MM.1S (cell line): ENCODE results near the gene H1-8.
A peak's percentile ranks its signal among the peaks of the same experiment; 100 is the strongest.

Source experiments
- DNase-seq: peaks from one replicate; pipeline ENCODE4 v3.0.0-alpha.2; 2015
- H2AFZ ChIP-seq: fragments of 300-600 bp; sonication (generic); 2 replicates; pipeline ENCODE4 v1.6.0; 2016; ENCODE audit warnings: antibody characterized with exemption, low read length
- H3F3A ChIP-seq: fragments of 300-600 bp; sonication (generic); 2 replicates; pipeline ENCODE4 v1.6.1; 2016; ENCODE audit warnings: mild to moderate bottlenecking, antibody characterized with exemption, low read length, moderate library complexity, mixed read lengths; ENCODE audit not compliant: insufficient read depth
- H3K27ac ChIP-seq: fragments of 300-600 bp; sonication (generic); 2 replicates; pipeline ENCODE4 v1.5.1; 2016; ENCODE audit warnings: mild to moderate bottlenecking, low read length
- H3K27me3 ChIP-seq: fragments of 300-600 bp; sonication (generic); replicated peaks from 2 replicates; pipeline ENCODE4 v1.6.0; 2016; ENCODE audit warnings: low read length; ENCODE audit not compliant: insufficient read depth
- H3K36me3 ChIP-seq: fragments of 300-600 bp; sonication (generic); replicated peaks from 2 replicates; pipeline ENCODE4 v1.6.1; 2016; ENCODE audit warnings: mild to moderate bottlenecking, low read length, mixed read lengths; ENCODE audit not compliant: insufficient read depth
- H3K4me1 ChIP-seq: fragments of 300-600 bp; sonication (generic); 2 replicates; pipeline ENCODE4 v1.6.1; 2016; ENCODE audit warnings: low read length, mixed read lengths
- H3K4me2 ChIP-seq: fragments of 300-600 bp; sonication (generic); 2 replicates; pipeline ENCODE4 v1.6.0; 2016; ENCODE audit warnings: low read depth, low read length
- H3K4me3 ChIP-seq: fragments of 300-600 bp; sonication (generic); 2 replicates; pipeline ENCODE4 v1.5.1; 2016; ENCODE audit warnings: low read length, mixed read lengths
- H3K79me2 ChIP-seq: fragments of 300-600 bp; sonication (generic); 2 replicates; pipeline ENCODE4 v1.6.1; 2016; ENCODE audit warnings: mixed run types, low read length, mixed read lengths
- H3K9ac ChIP-seq: fragments of 300-600 bp; sonication (generic); 2 replicates; pipeline ENCODE4 v1.6.1; 2016; ENCODE audit warnings: low read length, mixed read lengths
- H3K9me2 ChIP-seq: fragments of 300-600 bp; sonication (generic); replicated peaks from 2 replicates; pipeline ENCODE4 v1.6.1; 2016; ENCODE audit warnings: mild to moderate bottlenecking, low read length, mixed read lengths; ENCODE audit not compliant: insufficient read depth
- H3K9me3 ChIP-seq: fragments of 300-600 bp; sonication (generic); replicated peaks from 2 replicates; pipeline ENCODE4 v1.6.1; 2016; ENCODE audit warnings: mild to moderate bottlenecking, low read length, mixed read lengths; ENCODE audit not compliant: insufficient read depth
- H4K20me1 ChIP-seq: fragments of 300-600 bp; sonication (generic); 2 replicates; pipeline ENCODE4 v1.6.1; 2016; ENCODE audit warnings: mild to moderate bottlenecking, low read length, moderate library complexity, mixed read lengths; ENCODE audit not compliant: insufficient read depth
- CTCF ChIP-seq: fragments of 300-600 bp; sonication (generic); IDR thresholded peaks from 2 replicates; pipeline ENCODE4 v1.5.1; 2016; ENCODE audit warnings: antibody characterized with exemption, low read length, mixed read lengths
- EZH2 ChIP-seq: fragments of 300-600 bp; sonication (generic); optimal IDR thresholded peaks from 2 replicates; pipeline ENCODE3; 2017; ENCODE audit warnings: low read depth, mild to moderate bottlenecking, antibody characterized with exemption, low read length, mixed read lengths
- EZH2phosphoT487 ChIP-seq: fragments of 300-600 bp; sonication (generic); IDR thresholded peaks from 2 replicates; pipeline ENCODE4 v1.6.1; 2018; ENCODE audit warnings: antibody characterized with exemption, low read length

Gene H1-8

DNA sequence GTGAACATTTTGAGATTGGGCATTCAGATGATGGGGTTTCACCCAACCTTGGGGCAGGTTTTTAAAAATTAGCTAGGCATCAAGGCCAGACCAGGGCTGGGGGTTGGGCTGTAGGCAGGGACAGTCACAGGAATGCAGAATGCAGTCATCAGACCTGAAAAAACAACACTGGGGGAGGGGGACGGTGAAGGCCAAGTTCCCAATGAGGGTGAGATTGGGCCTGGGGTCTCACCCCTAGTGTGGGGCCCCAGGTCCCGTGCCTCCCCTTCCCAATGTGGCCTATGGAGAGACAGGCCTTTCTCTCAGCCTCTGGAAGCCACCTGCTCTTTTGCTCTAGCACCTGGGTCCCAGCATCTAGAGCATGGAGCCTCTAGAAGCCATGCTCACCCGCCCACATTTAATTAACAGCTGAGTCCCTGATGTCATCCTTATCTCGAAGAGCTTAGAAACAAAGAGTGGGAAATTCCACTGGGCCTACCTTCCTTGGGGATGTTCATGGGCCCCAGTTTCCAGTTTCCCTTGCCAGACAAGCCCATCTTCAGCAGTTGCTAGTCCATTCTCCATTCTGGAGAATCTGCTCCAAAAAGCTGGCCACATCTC lies 8.4 kb upstream of the H1-8 start:
- H3K4me2 ChIP-seq, result no peak overlapping the region
- H3F3A ChIP-seq, result no peaks in the 10 kb centered on the region
- no peak overlapping the region for H3K27ac ChIP-seq
- TF ChIP-seq CTCF, result no peak
- no peak for TF ChIP-seq EZH2
- TF ChIP-seq EZH2phosphoT487, result no peak
- H3K4me3 ChIP-seq, result no peak overlapping the region
- no peaks in the 10 kb centered on the region for H3K36me3 ChIP-seq
- H3K79me2 ChIP-seq, result no peaks in the 10 kb centered on the region
- H4K20me1 ChIP-seq, result no peaks in the 10 kb centered on the region
- peaks cover 6% of the 10 kb centered on the region; the same call in 1 of the 2 replicates for H3K4me1 ChIP-seq
- no peaks in the 10 kb centered on the region for H3K9me2 ChIP-seq
- H2AFZ ChIP-seq, result no peak overlapping the region
- H3K9me3 ChIP-seq, result no peaks in the 10 kb centered on the region
- DNase-seq, result no peak
- H3K27me3 ChIP-seq, result no peaks in the 10 kb centered on the region
- no peak overlapping the region for H3K9ac ChIP-seq

DNA sequence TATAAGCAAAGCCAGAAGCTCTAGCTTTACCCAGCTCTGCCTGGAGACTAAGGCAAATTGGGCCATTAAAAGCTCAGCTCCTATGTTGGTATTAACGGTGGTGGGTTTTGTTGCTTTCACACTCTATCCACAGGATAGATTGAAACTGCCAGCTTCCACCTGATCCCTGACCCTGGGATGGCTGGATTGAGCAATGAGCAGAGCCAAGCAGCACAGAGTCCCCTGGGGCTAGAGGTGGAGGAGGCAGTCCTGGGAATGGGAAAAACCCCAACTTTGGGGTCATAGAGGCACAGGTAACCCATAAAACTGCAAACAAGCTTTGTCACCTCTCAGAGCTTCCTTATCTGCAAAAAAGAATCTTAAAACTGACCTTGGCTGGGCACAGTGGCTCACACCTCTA lies 7.9 kb upstream of the H1-8 start:
- Histone ChIP-seq H2AFZ (no peak overlapping the region), H3K9ac (no peak overlapping the region), H3K9me3 (no peaks in the 10 kb centered on the region), H3K27me3 (no peaks in the 10 kb centered on the region), H3K27ac (no peak overlapping the region), H3K79me2 (no peaks in the 10 kb centered on the region), H3K4me1 (peaks cover 6% of the 10 kb centered on the region; the same call in 1 of the 2 replicates), H3K4me3 (no peak overlapping the region), H3K9me2 (no peaks in the 10 kb centered on the region), H3K4me2 (no peak overlapping the region), H3K36me3 (no peaks in the 10 kb centered on the region), H3F3A (no peaks in the 10 kb centered on the region), H4K20me1 (no peaks in the 10 kb centered on the region)
- no peak for TF ChIP-seq EZH2
- DNase-seq, result no peak

DNA sequence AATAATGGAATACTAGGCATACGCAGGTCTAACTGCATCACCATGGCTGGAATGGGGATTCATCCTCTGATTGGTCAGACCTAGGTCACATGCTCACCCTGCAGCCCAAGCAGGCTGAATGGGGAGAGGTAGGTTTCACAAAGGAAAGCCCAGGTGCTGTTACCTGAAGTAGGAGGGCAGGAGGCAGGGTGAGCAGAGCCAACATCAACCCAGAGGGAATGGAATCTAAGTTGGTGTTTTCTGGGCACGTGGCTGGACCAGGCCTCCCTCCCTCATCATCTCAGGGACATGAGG lies 6.7 kb upstream of the H1-8 start:
- H3K9ac ChIP-seq, result no peak overlapping the region
- H3K9me3 ChIP-seq, result no peaks in the 10 kb centered on the region
- no peak overlapping the region for H3K4me2 ChIP-seq
- TF ChIP-seq EZH2 (no peak), EZH2phosphoT487 (no peak), CTCF (no peak)
- no peaks in the 10 kb centered on the region for H3K36me3 ChIP-seq
- no peaks in the 10 kb centered on the region for H3K79me2 ChIP-seq
- H3K27me3 ChIP-seq, result no peaks in the 10 kb centered on the region
- no peak overlapping the region for H2AFZ ChIP-seq
- H4K20me1 ChIP-seq, result no peaks in the 10 kb centered on the region
- H3K4me3 ChIP-seq, result no peak overlapping the region
- peak; percentile 48 for DNase-seq
- no peaks in the 10 kb centered on the region for H3K9me2 ChIP-seq
- H3K4me1 ChIP-seq, result peaks cover 6% of the 10 kb centered on the region; the same call in 1 of the 2 replicates
- H3F3A ChIP-seq, result no peaks in the 10 kb centered on the region
- H3K27ac ChIP-seq, result no peak overlapping the region

- peaks cover 6% of the 10 kb centered on the region; the same call in 1 of the 2 replicates for H3K4me1 ChIP-seq
- no peaks in the 10 kb centered on the region for H3F3A ChIP-seq
- TF ChIP-seq EZH2, result no peak
- no peak for TF ChIP-seq EZH2phosphoT487
- no peak for TF ChIP-seq CTCF
- no peak overlapping the region for H3K27ac ChIP-seq
- no peaks in the 10 kb centered on the region for H3K27me3 ChIP-seq
- H3K4me3 ChIP-seq, result no peak overlapping the region
- no peaks in the 10 kb centered on the region for H4K20me1 ChIP-seq
- H3K9me2 ChIP-seq, result no peaks in the 10 kb centered on the region
- no peaks in the 10 kb centered on the region for H3K36me3 ChIP-seq
- no peaks in the 10 kb centered on the region for H3K9me3 ChIP-seq
- H2AFZ ChIP-seq, result no peak overlapping the region
- no peak for DNase-seq
- no peak overlapping the region for H3K9ac ChIP-seq
- no peak overlapping the region for H3K4me2 ChIP-seq
- H3K79me2 ChIP-seq, result no peaks in the 10 kb centered on the region
Observed at GRCh38 chr3:129536804-129537203, 6.2 kb upstream of the H1-8 start.
